Endothelial cell of umbilical vein (primary cell): Measurements from ENCODE around the gene TAPBP. TPM values are rescaled to one million over a fixed set of nuclear protein-coding genes. Genes with fewer than 3 reads are reported as not detected.

Experiments
- BruUV-seq: library from RNA; stranded (reverse); fragments of 400-500 nt; replicated peaks from 2 replicates; lab custom pipeline; 2021; lab: Mats Ljungman, UMichigan
- CTCF ChIA-PET: fragments of 300-600, 350-600 bp; sonication (Branson Sonifier 250); formaldehyde crosslinking; loops from one replicate; lab custom pipeline; 2021; ENCODE audit warnings: antibody characterized with exemption, inconsistent platforms; lab: Charles Lee
- POLR2A ChIA-PET: fragments of 300-600, 350-600 bp; sonication (Branson Sonifier 250); formaldehyde crosslinking; loops from one replicate; lab custom pipeline; 2021; ENCODE audit warnings: antibody characterized with exemption, inconsistent platforms; lab: Charles Lee
- DNase-seq: peaks from one replicate; pipeline ENCODE4 v3.0.0-alpha.2; 2011; ENCODE audit warnings: low read depth, low spot score
- FAIRE-seq: peaks from 2 replicates; lab custom pipeline; 2011; peaks lifted over from hg19 to GRCh38; lab: Jason Lieb, UNC
- H2AFZ ChIP-seq: 2 replicates; pipeline ENCODE4 v1.6.0; 2012; ENCODE audit warnings: low read depth, low read length, control low read depth, inconsistent platforms
- H3K27ac ChIP-seq: 2 replicates; pipeline ENCODE4 v1.5.1; 2011; ENCODE audit warnings: low read depth, mild to moderate bottlenecking, control low read depth, low read length, moderate library complexity; ENCODE audit not compliant: insufficient read depth
- H3K27me3 ChIP-seq, 2 experiments: 2 replicates each; pipeline versions ENCODE4 v1.6.0 to v1.6.1; 2011; ENCODE audit warnings: low read length in 2 of 2, mixed read lengths in 1 of 2; ENCODE audit not compliant: control insufficient read depth in 2 of 2, insufficient read depth in 2 of 2
- H3K36me3 ChIP-seq, 2 experiments: 2 replicates in 1 of 2; 3 replicates in 1 of 2; pipeline ENCODE4 v1.5.1; 2011; ENCODE audit warnings: low read length in 2 of 2, mild to moderate bottlenecking in 1 of 2, moderate library complexity in 1 of 2; ENCODE audit not compliant: control insufficient read depth in 2 of 2, insufficient read depth in 2 of 2; ENCODE audit errors: extremely low read depth in 1 of 2
- H3K4me1 ChIP-seq: 3 replicates; pipeline ENCODE4 v1.5.1; 2011; ENCODE audit warnings: mild to moderate bottlenecking, low read length; ENCODE audit not compliant: control insufficient read depth, insufficient read depth; ENCODE audit errors: extremely low read depth
- H3K4me2 ChIP-seq: 2 replicates; pipeline ENCODE4 v1.6.1; 2011; ENCODE audit warnings: low read length, control low read depth, mixed read lengths; ENCODE audit not compliant: insufficient read depth
- H3K4me3 ChIP-seq, 3 experiments: fragments of 200-600 bp in 1 of 3; sonication (generic), shearing (Covaris generic) in 1 of 3; replicated peaks in 1 of 3; 2 replicates each; pipeline ENCODE4 v1.5.1; 2011 to 2016; ENCODE audit warnings: control low read depth in 3 of 3, low read length in 3 of 3, mild to moderate bottlenecking in 2 of 3, inconsistent platforms in 1 of 3, low read depth in 1 of 3, moderate library complexity in 1 of 3; ENCODE audit not compliant: insufficient read depth in 1 of 3
- H3K79me2 ChIP-seq: 2 replicates; pipeline ENCODE4 v1.6.0; 2012; ENCODE audit warnings: low read length, inconsistent platforms; ENCODE audit not compliant: control insufficient read depth, insufficient read depth
- H3K9ac ChIP-seq: replicated peaks from 2 replicates; pipeline ENCODE3; 2011; ENCODE audit warnings: low read length, control low read depth; ENCODE audit not compliant: insufficient read depth; ENCODE audit errors: extremely low read depth
- H3K9me1 ChIP-seq: replicated peaks from 3 replicates; pipeline ENCODE4 v1.6.0; 2011; ENCODE audit warnings: mild to moderate bottlenecking, low read length; ENCODE audit not compliant: control insufficient read depth, insufficient read depth; ENCODE audit errors: extremely low read depth
- H3K9me3 ChIP-seq: replicated peaks from 2 replicates; pipeline ENCODE4 v1.5.1; 2012; ENCODE audit warnings: low read length, inconsistent platforms; ENCODE audit not compliant: control insufficient read depth, insufficient read depth
- H4K20me1 ChIP-seq: replicated peaks from 2 replicates; pipeline ENCODE3; 2011; ENCODE audit warnings: mild to moderate bottlenecking, low read length; ENCODE audit not compliant: control insufficient read depth, insufficient read depth; ENCODE audit errors: extremely low read depth
- CTCF ChIP-seq, 2 donors: IDR thresholded peaks; 1 replicate in 1 of 2; 2 replicates in 1 of 2; pipeline ENCODE4 v1.5.1; 2011; ENCODE audit warnings: low read length in 2 of 2, mild to moderate bottlenecking in 2 of 2, moderate library complexity in 2 of 2, control low read depth in 1 of 2, inconsistent platforms in 1 of 2, low read depth in 1 of 2; ENCODE audit not compliant: insufficient read depth in 1 of 2; ENCODE audit errors: extremely low read depth in 1 of 2
- JUN ChIP-seq: IDR thresholded peaks from 2 replicates; pipeline ENCODE4 v1.6.1; 2011; ENCODE audit warnings: borderline replicate concordance, low read depth; ENCODE audit not compliant: insufficient read length, insufficient read depth
- MYC ChIP-seq: IDR thresholded peaks from one replicate; pipeline ENCODE4 v1.6.1; 2011; ENCODE audit warnings: mild to moderate bottlenecking, low read depth, low read length
- POLR2A ChIP-seq: IDR thresholded peaks from 2 replicates; pipeline ENCODE4 v1.6.1; 2012; ENCODE audit warnings: low read depth, mild to moderate bottlenecking, control low read depth, low read length
- POLR2AphosphoS5 ChIP-seq: IDR thresholded peaks from 2 replicates; pipeline ENCODE4 v1.6.1; 2012; ENCODE audit warnings: low read depth, mild to moderate bottlenecking, control low read depth, low read length, moderate library complexity; ENCODE audit not compliant: insufficient read depth
- dilution Hi-C: fragments of 300-500 bp; cut with MboI; formaldehyde crosslinking; loops from one replicate; pipeline ENCODE4 v1.15.0; 2019; ENCODE audit warnings: low sequenced_read_pairs; ENCODE audit not compliant: extremely low pct_ligation_motif_present
- intact Hi-C: fragments of 100-400 bp; cut with micrococcal nuclease; formaldehyde crosslinking; loops from one replicate; pipeline ENCODE4 v1.10.0; 2022
- polyA plus RNA-seq, 4 experiments: library from polyadenylated mRNA; depleted of rRNA in 3 of 4; stranded (reverse) in 3 of 4; unstranded in 1 of 4; fragments of >200 nt; gene quantifications; 2 replicates each; pipeline versions ENCODE4 v1.2.1 to v1.2.3, GENCODE V29; 2011 to 2012; ENCODE audit warnings: missing spikeins in 1 of 4
- total RNA-seq: library from RNA; stranded (reverse); gene quantifications from 2 replicates; pipeline ENCODE4 v1.2.3, GENCODE V29; 2021
- TF ChIP-seq, protein P1 (sequence below): IDR thresholded peaks from 2 replicates; pipeline ENCODE4 v1.6.1; 2011; ENCODE audit not compliant: insufficient read depth, insufficient read length

TAPBP gene
- total and polyA plus RNA-seq, 2 donors (not counting 3 experiments of a cell fraction or from before 2014, with no cell fraction given) = 69.6 to 98.0 TPM

GRCh38 chr6:33289784-33290315, 24.0 kb downstream of the TAPBP start:
- BruUV-seq = TSS peak; percentile 82
- POLR2A ChIA-PET = interaction anchor here (0.7 to 1.7 kb wide), 3 partner anchors 13 to 33 kb away, joined by 4 to 6 read pairs (median 5); partner anchors contain the start of genes B3GALT4, RPS18 and VPS52
- intact Hi-C loops (loop anchor here (1.0 kb wide), 2 partner anchors 9 to 19 kb away; partner anchors contain the start of gene VPS52), dilution Hi-C loops (no loop called here)
- Histone ChIP-seq H3K27me3 (no peaks in the 10 kb centered on the region), H3K27ac (peak overlapping the region; percentile 16), H3K79me2 (peaks cover 27% of the 10 kb centered on the region), H3K9me1 (no peaks in the 10 kb centered on the region), H3K4me2 (peak overlapping the region; percentile 79), H3K9ac (peak overlapping the region; percentile 65), H2AFZ (peak overlapping the region; percentile 48), H3K4me1 (peaks cover 13% of the 10 kb centered on the region), H3K4me3 (peak overlapping the region; percentile 59 to 96 (median 88)), H3K36me3 (peaks cover 14 to 38% of the 10 kb centered on the region in 2 experiments), H3K9me3 (no peaks in the 10 kb centered on the region), H4K20me1 (no peaks in the 10 kb centered on the region)
- no peak for DNase-seq
- FAIRE-seq = no peak
- CTCF ChIA-PET = interaction anchor here (1.1 to 2.1 kb wide), 8 partner anchors 8 to 28 kb away, joined by 3 to 17 read pairs (median 5); partner anchors contain the start of genes B3GALT4, RGL2 and ZBTB22
- TF ChIP-seq JUN = no peak
- no peak for TF ChIP-seq MYC
- TF ChIP-seq POLR2AphosphoS5 = no peak
- TF ChIP-seq POLR2A = peak; percentile 11
- TF ChIP-seq, protein P1, sequence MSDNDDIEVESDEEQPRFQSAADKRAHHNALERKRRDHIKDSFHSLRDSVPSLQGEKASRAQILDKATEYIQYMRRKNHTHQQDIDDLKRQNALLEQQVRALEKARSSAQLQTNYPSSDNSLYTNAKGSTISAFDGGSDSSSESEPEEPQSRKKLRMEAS = no peak
- no peak for TF ChIP-seq CTCF (IDR thresholded peaks at IDR 0.05; ENCODE audit: extremely low read depth in 1 of 2, insufficient read depth in 1 of 2, low read depth in 1 of 2, low read length in 2 of 2)
